Measurements from ENCODE around the gene RAB1B.
"Not testable (repeated sequence)": the region's sequence is repeated elsewhere in the genome, so short reads cannot be mapped to it uniquely, and the experiment has no call there.

RAB1B gene

GRCh38 chr11:66232769-66233168 is 35.7 kb upstream of the RAB1B start:
- no peak for ATAC-seq
- H3K27me3 Mint-ChIP-seq = no peaks in the 10 kb centered on the region
- H3K4me3 Mint-ChIP-seq = no peak overlapping the region
- H3K27ac Mint-ChIP-seq = no peak overlapping the region
- no peak for DNase-seq
- H3K9me3 Mint-ChIP-seq = no peaks in the 10 kb centered on the region
- H3K4me1 Mint-ChIP-seq = no peaks in the 10 kb centered on the region

- Mint-ChIP-seq H3K27me3 (no peaks in the 10 kb centered on the region), H3K4me3 (no peak overlapping the region), H3K4me1 (no peaks in the 10 kb centered on the region), H3K27ac (peak overlapping the region in 1 of 2 donors; percentile 61), H3K9me3 (no peaks in the 10 kb centered on the region)
- no peak for DNase-seq
- ATAC-seq = no peak
Observed at GRCh38 chr11:66233301-66233700, 35.1 kb upstream of the RAB1B start.

- no peak for ATAC-seq
- Mint-ChIP-seq H3K27me3 (no peaks in the 10 kb centered on the region), H3K4me3 (no peak overlapping the region), H3K4me1 (no peaks in the 10 kb centered on the region), H3K27ac (no peak overlapping the region), H3K9me3 (no peaks in the 10 kb centered on the region)
- no peak for DNase-seq
Observed at GRCh38 chr11:66235141-66235540, 33.3 kb upstream of the RAB1B start.

- Mint-ChIP-seq H3K9me3 (no peaks in the 10 kb centered on the region), H3K4me1 (no peaks in the 10 kb centered on the region), H3K27ac (peak overlapping the region in 1 of 2 donors; percentile 75), H3K4me3 (no peak overlapping the region), H3K27me3 (no peaks in the 10 kb centered on the region)
- DNase-seq (no peak), ATAC-seq (no peak)
Observed at GRCh38 chr11:66237867-66238266, 30.6 kb upstream of the RAB1B start.

- Mint-ChIP-seq H3K27me3 (no peaks in the 10 kb centered on the region), H3K4me1 (peaks cover 7% of the 10 kb centered on the region), H3K27ac (peak overlapping the region in 1 of 2 donors; percentile 88), H3K9me3 (no peaks in the 10 kb centered on the region), H3K4me3 (no peak overlapping the region)
- ATAC-seq = no peak
- no peak for DNase-seq
Observed at GRCh38 chr11:66238786-66239413, 29.5 kb upstream of the RAB1B start.

- Mint-ChIP-seq H3K27ac (no peak overlapping the region), H3K4me1 (peaks cover 11% of the 10 kb centered on the region), H3K9me3 (no peaks in the 10 kb centered on the region), H3K27me3 (no peaks in the 10 kb centered on the region), H3K4me3 (no peak overlapping the region)
- ATAC-seq (no peak), DNase-seq (no peak)
Observed at GRCh38 chr11:66239511-66239910, 28.9 kb upstream of the RAB1B start.

- H3K27ac Mint-ChIP-seq = peak overlapping the region; percentile 65 to 91
- peaks cover 11% of the 10 kb centered on the region for H3K4me1 Mint-ChIP-seq
- no peak overlapping the region for H3K4me3 Mint-ChIP-seq
- DNase-seq (no peak), ATAC-seq (no peak)
- H3K9me3 Mint-ChIP-seq = no peaks in the 10 kb centered on the region
- H3K27me3 Mint-ChIP-seq = no peaks in the 10 kb centered on the region
Observed at GRCh38 chr11:66239998-66240780, 28.2 kb upstream of the RAB1B start.

GRCh38 chr11:66240781-66241136 is 27.7 kb upstream of the RAB1B start:
- Mint-ChIP-seq H3K4me1 (peaks cover 11% of the 10 kb centered on the region), H3K27ac (peak overlapping the region; percentile 65 to 69), H3K4me3 (no peak overlapping the region), H3K9me3 (no peaks in the 10 kb centered on the region), H3K27me3 (no peaks in the 10 kb centered on the region)
- ATAC-seq (no peak), DNase-seq (no peak)

- DNase-seq (no peak), ATAC-seq (peak; percentile 10)
- H3K4me1 Mint-ChIP-seq = peaks cover 12% of the 10 kb centered on the region
- H3K9me3 Mint-ChIP-seq = no peaks in the 10 kb centered on the region
- H3K4me3 Mint-ChIP-seq = no peak overlapping the region
- H3K27ac Mint-ChIP-seq = peak overlapping the region in 1 of 2 donors; percentile 86
- no peaks in the 10 kb centered on the region for H3K27me3 Mint-ChIP-seq
Observed at GRCh38 chr11:66242095-66242765, 26.2 kb upstream of the RAB1B start.

- H3K4me3 Mint-ChIP-seq = peak overlapping the region in 1 of 2 donors; percentile 50
- no peaks in the 10 kb centered on the region for H3K27me3 Mint-ChIP-seq
- DNase-seq (no peak), ATAC-seq (peak; percentile 32)
- no peaks in the 10 kb centered on the region for H3K9me3 Mint-ChIP-seq
- peaks cover 20% of the 10 kb centered on the region for H3K4me1 Mint-ChIP-seq
- H3K27ac Mint-ChIP-seq = peak overlapping the region; percentile 69 to 98
Observed at GRCh38 chr11:66243782-66244535, 24.5 kb upstream of the RAB1B start.

- DNase-seq (no peak), ATAC-seq (no peak)
- no peak overlapping the region for H3K27ac Mint-ChIP-seq
Observed at GRCh38 chr11:66247295-66247694, 21.1 kb upstream of the RAB1B start.

GRCh38 chr11:66247801-66248200 is 20.6 kb upstream of the RAB1B start:
- no peak for ATAC-seq
- H3K4me3 Mint-ChIP-seq = no peak overlapping the region
- H3K4me1 Mint-ChIP-seq = peaks cover 29% of the 10 kb centered on the region
- no peak for DNase-seq
- no peaks in the 10 kb centered on the region for H3K27me3 Mint-ChIP-seq
- H3K27ac Mint-ChIP-seq = no peak overlapping the region
- no peaks in the 10 kb centered on the region for H3K9me3 Mint-ChIP-seq

More at GRCh38 chr11:66247295-66247694, 21.1 kb upstream of the RAB1B start:
- peaks cover 29% of the 10 kb centered on the region for H3K4me1 Mint-ChIP-seq
- H3K27me3 Mint-ChIP-seq = no peaks in the 10 kb centered on the region
- H3K9me3 Mint-ChIP-seq = no peaks in the 10 kb centered on the region
- H3K4me3 Mint-ChIP-seq = no peak overlapping the region

GRCh38 chr11:66248903-66249302 is 19.5 kb upstream of the RAB1B start:
- Mint-ChIP-seq H3K27ac (peak overlapping the region; percentile 10 to 20), H3K9me3 (no peaks in the 10 kb centered on the region), H3K4me1 (peaks cover 29% of the 10 kb centered on the region), H3K4me3 (no peak overlapping the region), H3K27me3 (no peaks in the 10 kb centered on the region)
- no peak for ATAC-seq
- no peak for DNase-seq

GRCh38 chr11:66251809-66252208 is 16.6 kb upstream of the RAB1B start:
- Mint-ChIP-seq H3K27ac (peak overlapping the region in 1 of 2 donors; percentile 78), H3K9me3 (no peaks in the 10 kb centered on the region), H3K4me3 (no peak overlapping the region), H3K4me1 (peaks cover 36% of the 10 kb centered on the region), H3K27me3 (no peaks in the 10 kb centered on the region)
- DNase-seq (no peak), ATAC-seq (no peak)

GRCh38 chr11:66253081-66253480 is 15.4 kb upstream of the RAB1B start:
- H3K27ac Mint-ChIP-seq = peak overlapping the region in 1 of 2 donors; percentile 92
- peaks cover 31% of the 10 kb centered on the region for H3K4me1 Mint-ChIP-seq
- not testable (repeated sequence) for H3K4me3 Mint-ChIP-seq, ATAC-seq, H3K9me3 Mint-ChIP-seq, DNase-seq, H3K27me3 Mint-ChIP-seq
